Chondrocyte (in vitro differentiated cells): Measurements from ENCODE around the gene APBB2. TPM values are rescaled to one million over a fixed set of nuclear protein-coding genes. Genes with fewer than 3 reads are reported as not detected.
A peak's percentile ranks its signal among the peaks of the same experiment; 100 is the strongest.

ENCODE experiments used
- DNase-seq: peaks from one replicate; pipeline ENCODE4 v3.0.0; 2021; ENCODE audit warnings: mixed read lengths, low spot score
- H3K27ac Mint-ChIP-seq: one replicate; pipeline ENCODE4 v1.8.0; 2021; ENCODE audit warnings: mild to moderate bottlenecking, moderate library complexity, mixed read lengths; ENCODE audit not compliant: unreplicated experiment
- H3K27me3 Mint-ChIP-seq: 2 replicates; pipeline ENCODE4 v1.8.0; 2021; ENCODE audit warnings: low read depth, mixed read lengths
- H3K36me3 Mint-ChIP-seq: 2 replicates; pipeline ENCODE4 v1.8.0; 2021; ENCODE audit warnings: low read depth, mixed read lengths
- H3K4me1 Mint-ChIP-seq: 2 replicates; pipeline ENCODE4 v1.8.0; 2021; ENCODE audit warnings: low read depth, mild to moderate bottlenecking, mixed read lengths
- H3K4me3 Mint-ChIP-seq: one replicate; pipeline ENCODE4 v1.8.0; 2021; ENCODE audit warnings: mild to moderate bottlenecking, moderate library complexity, mixed read lengths; ENCODE audit not compliant: unreplicated experiment
- H3K9me3 Mint-ChIP-seq: 2 replicates; pipeline ENCODE4 v1.8.0; 2021; ENCODE audit warnings: low read depth, mixed read lengths
- total RNA-seq: library from RNA; stranded (reverse); gene quantifications from 3 replicates; pipeline ENCODE4 v1.2.1, GENCODE V29; 2021
- TF ChIP-seq, protein P1 (sequence below): fragments of 200-600 bp; sonication (generic); IDR thresholded peaks from 2 replicates; pipeline ENCODE4 v1.5.0; 2021; ENCODE audit warnings: antibody characterized with exemption, mild to moderate bottlenecking, moderate library complexity

APBB2 gene
- total RNA-seq, 1 donor from 2014 or later, result 119 TPM

DNA sequence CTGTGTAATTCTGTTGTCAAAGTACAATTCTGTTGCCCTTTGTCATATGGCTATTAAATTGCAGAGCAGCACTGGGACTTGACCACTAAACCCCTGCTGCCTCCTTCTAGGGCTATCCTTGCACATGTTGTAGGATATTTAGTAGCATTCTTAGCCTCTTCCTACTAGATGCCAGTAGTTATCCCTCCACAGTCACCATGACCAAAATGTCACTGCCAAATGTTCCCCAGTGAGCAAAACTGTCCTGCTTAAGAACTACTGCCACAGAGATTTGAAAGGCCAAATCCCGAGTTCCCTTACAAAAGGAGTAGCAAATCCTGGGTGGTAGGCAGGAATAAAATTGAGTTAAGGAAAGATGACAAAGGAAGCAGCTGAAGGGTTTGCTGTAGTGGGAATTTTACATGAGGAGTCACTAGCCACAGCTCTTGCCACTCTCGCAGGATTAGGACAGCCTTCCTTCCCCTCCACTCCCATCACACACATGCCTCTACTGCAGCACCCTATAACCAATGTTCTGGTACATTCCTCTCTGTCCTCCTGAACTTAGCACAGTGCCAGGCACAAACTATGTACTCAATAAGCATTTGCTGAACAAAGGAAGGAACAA, 8.4 kb downstream of the APBB2 start:
- Mint-ChIP-seq H3K4me3 (no peak overlapping the region), H3K4me1 (peaks cover 95% of the 10 kb centered on the region), H3K36me3 (peaks cover 1% of the 10 kb centered on the region)

DNA sequence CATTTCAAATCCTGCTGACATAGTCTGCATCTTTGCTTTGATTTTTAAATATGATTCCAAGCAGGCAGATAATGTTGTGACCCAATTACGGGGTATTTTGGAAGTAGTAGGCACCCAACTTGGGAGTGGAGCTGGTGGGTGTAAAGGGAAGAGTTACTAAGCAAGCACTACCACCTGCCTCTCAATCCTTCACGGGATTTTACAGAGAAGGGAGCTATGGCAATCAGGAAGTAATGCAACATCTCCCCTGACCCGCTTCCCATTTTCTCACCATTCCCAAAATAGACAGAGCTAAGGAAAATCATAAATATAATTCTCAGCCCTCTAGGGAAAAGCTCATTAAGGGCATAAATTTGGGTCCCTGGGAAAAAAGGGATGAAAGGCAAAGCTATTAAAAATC, 9.2 kb downstream of the APBB2 start:
- peaks cover 1% of the 10 kb centered on the region for H3K36me3 Mint-ChIP-seq
- H3K4me1 Mint-ChIP-seq, result peaks cover 96% of the 10 kb centered on the region
- TF ChIP-seq, protein P1, sequence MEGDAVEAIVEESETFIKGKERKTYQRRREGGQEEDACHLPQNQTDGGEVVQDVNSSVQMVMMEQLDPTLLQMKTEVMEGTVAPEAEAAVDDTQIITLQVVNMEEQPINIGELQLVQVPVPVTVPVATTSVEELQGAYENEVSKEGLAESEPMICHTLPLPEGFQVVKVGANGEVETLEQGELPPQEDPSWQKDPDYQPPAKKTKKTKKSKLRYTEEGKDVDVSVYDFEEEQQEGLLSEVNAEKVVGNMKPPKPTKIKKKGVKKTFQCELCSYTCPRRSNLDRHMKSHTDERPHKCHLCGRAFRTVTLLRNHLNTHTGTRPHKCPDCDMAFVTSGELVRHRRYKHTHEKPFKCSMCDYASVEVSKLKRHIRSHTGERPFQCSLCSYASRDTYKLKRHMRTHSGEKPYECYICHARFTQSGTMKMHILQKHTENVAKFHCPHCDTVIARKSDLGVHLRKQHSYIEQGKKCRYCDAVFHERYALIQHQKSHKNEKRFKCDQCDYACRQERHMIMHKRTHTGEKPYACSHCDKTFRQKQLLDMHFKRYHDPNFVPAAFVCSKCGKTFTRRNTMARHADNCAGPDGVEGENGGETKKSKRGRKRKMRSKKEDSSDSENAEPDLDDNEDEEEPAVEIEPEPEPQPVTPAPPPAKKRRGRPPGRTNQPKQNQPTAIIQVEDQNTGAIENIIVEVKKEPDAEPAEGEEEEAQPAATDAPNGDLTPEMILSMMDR, result no peak
- H3K4me3 Mint-ChIP-seq, result no peak overlapping the region
- no peaks in the 10 kb centered on the region for H3K9me3 Mint-ChIP-seq
- no peak for DNase-seq
- no peaks in the 10 kb centered on the region for H3K27me3 Mint-ChIP-seq
- H3K27ac Mint-ChIP-seq, result peak overlapping the region; percentile 88

More for the DNA sequence above, 8.4 kb downstream of the APBB2 start:
- H3K27ac Mint-ChIP-seq, result peak overlapping the region; percentile 73
- no peaks in the 10 kb centered on the region for H3K27me3 Mint-ChIP-seq
- no peaks in the 10 kb centered on the region for H3K9me3 Mint-ChIP-seq
- TF ChIP-seq, protein P1, result no peak
- no peak for DNase-seq

DNA sequence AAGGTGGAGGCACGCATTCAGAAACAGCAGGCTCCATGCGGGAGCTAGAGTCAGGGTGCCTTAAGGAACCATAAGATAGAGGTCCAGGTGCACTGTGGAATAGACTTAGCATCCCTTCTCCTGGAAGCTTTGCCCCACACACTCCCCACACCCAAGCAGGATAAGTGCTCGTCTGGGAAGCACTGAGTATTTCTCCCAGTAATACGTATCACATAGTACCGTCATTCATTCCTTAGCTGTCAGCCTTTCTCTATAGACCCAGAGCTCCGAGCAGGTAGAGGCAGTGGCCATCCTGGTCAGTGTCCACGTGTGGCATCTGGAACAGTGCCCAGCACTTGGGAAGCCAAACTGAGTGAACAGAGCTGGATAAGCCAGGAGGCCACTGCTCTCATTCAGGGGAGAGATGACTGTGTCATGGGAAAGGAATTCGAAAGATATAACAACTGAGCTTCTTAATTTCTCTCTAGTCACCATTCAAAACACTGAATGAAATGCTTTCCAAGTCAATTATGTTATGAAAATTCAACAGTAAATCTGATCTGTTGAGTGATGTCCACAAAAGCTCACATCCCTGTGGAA, 9.9 kb downstream of the APBB2 start:
- TF ChIP-seq, protein P1, result no peak
- no peaks in the 10 kb centered on the region for H3K9me3 Mint-ChIP-seq
- no peak overlapping the region for H3K4me3 Mint-ChIP-seq
- H3K36me3 Mint-ChIP-seq, result peaks cover 1% of the 10 kb centered on the region
- no peaks in the 10 kb centered on the region for H3K27me3 Mint-ChIP-seq
- H3K27ac Mint-ChIP-seq, result peak overlapping the region; percentile 88
- H3K4me1 Mint-ChIP-seq, result peaks cover 95% of the 10 kb centered on the region
- DNase-seq, result no peak

DNA sequence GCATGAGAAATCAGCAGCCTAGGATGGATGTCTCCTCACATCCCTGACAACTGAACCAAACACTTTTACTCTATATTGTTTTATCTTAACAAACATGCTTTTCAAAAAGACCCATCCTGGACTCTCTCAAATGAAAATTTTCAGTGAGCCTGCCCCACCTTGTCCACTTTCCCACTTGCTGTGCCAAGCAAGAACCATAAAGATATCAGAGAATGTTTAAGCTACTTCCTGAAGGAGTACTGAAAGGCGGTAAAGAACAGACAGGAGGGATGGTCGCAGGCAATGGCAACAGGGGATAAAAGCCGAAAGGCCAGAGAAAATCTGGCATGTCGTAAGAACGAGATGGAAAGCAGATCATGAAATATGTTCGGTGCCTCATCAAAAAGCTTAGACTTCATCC, 10.5 kb downstream of the APBB2 start:
- DNase-seq, result no peak
- Mint-ChIP-seq H3K4me3 (no peak overlapping the region), H3K27me3 (no peaks in the 10 kb centered on the region), H3K27ac (peak overlapping the region; percentile 88), H3K36me3 (peaks cover 1% of the 10 kb centered on the region), H3K9me3 (no peaks in the 10 kb centered on the region), H3K4me1 (peaks cover 95% of the 10 kb centered on the region)
- TF ChIP-seq, protein P1, result no peak

DNA sequence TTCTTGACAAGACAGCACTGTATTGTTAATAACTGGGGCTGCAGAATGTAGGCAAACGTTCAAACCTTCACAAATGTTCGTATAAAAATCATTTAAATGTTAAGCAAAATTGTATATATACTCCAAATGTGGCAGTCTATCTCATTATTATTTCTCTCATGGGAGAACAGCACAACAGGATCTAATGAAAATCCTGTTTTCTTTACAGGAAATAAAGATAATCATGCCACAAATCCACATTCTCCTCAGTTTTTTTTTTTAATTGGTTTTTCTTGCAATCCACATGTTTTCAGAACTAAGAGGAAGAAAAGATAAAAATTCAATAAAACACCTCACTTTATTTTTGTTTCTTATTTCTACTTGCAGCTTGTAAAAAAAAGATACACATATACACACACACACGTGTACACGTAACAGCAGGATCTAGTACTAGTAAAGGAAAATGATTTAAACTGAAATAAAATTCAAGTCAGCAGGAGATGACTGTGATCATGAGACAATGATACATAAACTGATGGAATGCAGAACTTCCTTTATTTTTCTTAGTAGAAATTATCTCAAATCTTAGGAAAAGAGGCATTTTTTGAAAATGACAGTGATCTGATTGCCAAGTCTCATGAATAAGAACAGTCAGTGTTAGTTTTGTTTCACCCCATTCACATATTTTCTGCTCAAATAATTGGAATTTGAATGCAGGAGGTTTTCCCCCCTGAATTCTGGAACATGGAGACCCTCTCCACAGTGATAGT, 11.3 kb downstream of the APBB2 start:
- peak overlapping the region; percentile 88 for H3K27ac Mint-ChIP-seq

More for the DNA sequence above, 11.3 kb downstream of the APBB2 start:
- no peak for DNase-seq
- Mint-ChIP-seq H3K4me1 (peaks cover 93% of the 10 kb centered on the region), H3K9me3 (no peaks in the 10 kb centered on the region), H3K27me3 (no peaks in the 10 kb centered on the region), H3K4me3 (no peak overlapping the region), H3K36me3 (peaks cover 1% of the 10 kb centered on the region)
- TF ChIP-seq, protein P1, result no peak
